Right renal pelvis (tissue), 4 donors: ENCODE results near the gene CCDC152. TPM values are rescaled to one million over a fixed set of nuclear protein-coding genes. Genes with fewer than 3 reads are reported as not detected.
"Not testable (repeated sequence)": the region's sequence is repeated elsewhere in the genome, so short reads cannot be mapped to it uniquely, and the experiment has no call there.

Experiments
- DNase-seq, 4 donors: peaks; one replicate each; pipeline ENCODE4 v3.0.0-alpha.2; 2013; ENCODE audit warnings: low read depth in 4 of 4, low spot score in 3 of 4, missing footprints in 1 of 4
- polyA plus RNA-seq, 4 donors: library from polyadenylated mRNA; unstranded; fragments of 120-200 nt; gene quantifications; one replicate each; pipeline ENCODE4 v1.2.1, GENCODE V29; 2013; ENCODE audit not compliant: insufficient read length in 4 of 4

Gene CCDC152
- 10 to 100 TPM; 11.1 to 13.4 (median 11.7) TPM for polyA plus RNA-seq

- DNase-seq = peak in 1 of 4 donors; percentile 4
Measured at GRCh38 chr5:42756606-42757601, at the start of gene CCDC152. TSS of gene CCDC152 (plus strand) at chr5:42756818. CDS start at chr5:42759122, 2,304 bp downstream.

GRCh38 chr5:42715785-42716184 is 40.8 kb upstream of the CCDC152 start:
- DNase-seq = no peak

- no peak for DNase-seq
Measured at GRCh38 chr5:42718591-42718990, 38.0 kb upstream of the CCDC152 start.

GRCh38 chr5:42719034-42719433 is 37.6 kb upstream of the CCDC152 start:
- no peak for DNase-seq

- DNase-seq = no peak
Measured at GRCh38 chr5:42720251-42720650, 36.4 kb upstream of the CCDC152 start.

GRCh38 chr5:42721484-42721883 is 35.1 kb upstream of the CCDC152 start:
- DNase-seq = no peak

- not testable (repeated sequence) for DNase-seq
Measured at GRCh38 chr5:42734531-42735058, 22.0 kb upstream of the CCDC152 start.

GRCh38 chr5:42740920-42741319 is 15.7 kb upstream of the CCDC152 start:
- DNase-seq = no peak

- no peak for DNase-seq
Measured at GRCh38 chr5:42745426-42745825, 11.2 kb upstream of the CCDC152 start.

GRCh38 chr5:42745856-42746255 is 10.8 kb upstream of the CCDC152 start:
- no peak for DNase-seq

GRCh38 chr5:42749020-42749419 is 7.6 kb upstream of the CCDC152 start:
- no peak for DNase-seq

GRCh38 chr5:42750507-42750906 is 6.1 kb upstream of the CCDC152 start:
- no peak for DNase-seq

GRCh38 chr5:42751044-42751443 is 5.6 kb upstream of the CCDC152 start:
- no peak for DNase-seq

GRCh38 chr5:42753099-42753498 is 3.5 kb upstream of the CCDC152 start:
- no peak for DNase-seq

GRCh38 chr5:42759456-42759855 is 2.8 kb downstream of the CCDC152 start:
- no peak for DNase-seq

- no peak for DNase-seq
Measured at GRCh38 chr5:42760426-42760825, 3.8 kb downstream of the CCDC152 start.

GRCh38 chr5:42761791-42762190 is 5.2 kb downstream of the CCDC152 start:
- DNase-seq = no peak

GRCh38 chr5:42767491-42768105 is 11.0 kb downstream of the CCDC152 start:
- peak in 1 of 4 donors; percentile 1 for DNase-seq

- no peak for DNase-seq
Measured at GRCh38 chr5:42768106-42768504, 11.5 kb downstream of the CCDC152 start.

GRCh38 chr5:42770003-42770402 is 13.4 kb downstream of the CCDC152 start:
- no peak for DNase-seq

GRCh38 chr5:42772265-42772993 is 15.8 kb downstream of the CCDC152 start:
- no peak for DNase-seq
